Caki2 (cell line): ENCODE data around the gene SLC2A6. TPM values are rescaled to one million over a fixed set of nuclear protein-coding genes. Genes with fewer than 3 reads are reported as not detected.

Source experiments
- DNase-seq: peaks from one replicate; pipeline ENCODE4 v3.0.0-alpha.2; 2015; ENCODE audit warnings: low read depth
- in situ Hi-C: cut with HindIII; loops from 2 replicates; pipeline ENCODE4 v1.10.0; 2016; ENCODE audit warnings: low sequenced_read_pairs, low pct_unique_long_range_greater_than_20kb, mixed read lengths
- total RNA-seq: library from RNA; depleted of rRNA; stranded (reverse); fragments of >200 nt; shearing (Covaris generic); gene quantifications from 2 replicates; pipeline ENCODE4 v1.2.3, GENCODE V29; 2014; ENCODE audit warnings: low replicate concordance; rRNA removed

SLC2A6 gene, protein sequence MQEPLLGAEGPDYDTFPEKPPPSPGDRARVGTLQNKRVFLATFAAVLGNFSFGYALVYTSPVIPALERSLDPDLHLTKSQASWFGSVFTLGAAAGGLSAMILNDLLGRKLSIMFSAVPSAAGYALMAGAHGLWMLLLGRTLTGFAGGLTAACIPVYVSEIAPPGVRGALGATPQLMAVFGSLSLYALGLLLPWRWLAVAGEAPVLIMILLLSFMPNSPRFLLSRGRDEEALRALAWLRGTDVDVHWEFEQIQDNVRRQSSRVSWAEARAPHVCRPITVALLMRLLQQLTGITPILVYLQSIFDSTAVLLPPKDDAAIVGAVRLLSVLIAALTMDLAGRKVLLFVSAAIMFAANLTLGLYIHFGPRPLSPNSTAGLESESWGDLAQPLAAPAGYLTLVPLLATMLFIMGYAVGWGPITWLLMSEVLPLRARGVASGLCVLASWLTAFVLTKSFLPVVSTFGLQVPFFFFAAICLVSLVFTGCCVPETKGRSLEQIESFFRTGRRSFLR
- 19.6 and 19.7 TPM in 2 replicates for total RNA-seq

GRCh38 chr9:133478851-133479711, at the start of gene SLC2A6:
SLC2A6 (minus strand) TSS chr9:133479099; CDS start chr9:133479059, 40 bp downstream.
- DNase-seq, result peak; percentile 86
- in situ Hi-C loops, result no loop called here

GRCh38 chr9:133528001-133528875, 49.3 kb upstream of the SLC2A6 start:
- no peak for DNase-seq
- in situ Hi-C loops, result no loop called here

GRCh38 chr9:133527444-133527920, 48.6 kb upstream of the SLC2A6 start:
- in situ Hi-C loops, result no loop called here
- DNase-seq, result no peak

DNA sequence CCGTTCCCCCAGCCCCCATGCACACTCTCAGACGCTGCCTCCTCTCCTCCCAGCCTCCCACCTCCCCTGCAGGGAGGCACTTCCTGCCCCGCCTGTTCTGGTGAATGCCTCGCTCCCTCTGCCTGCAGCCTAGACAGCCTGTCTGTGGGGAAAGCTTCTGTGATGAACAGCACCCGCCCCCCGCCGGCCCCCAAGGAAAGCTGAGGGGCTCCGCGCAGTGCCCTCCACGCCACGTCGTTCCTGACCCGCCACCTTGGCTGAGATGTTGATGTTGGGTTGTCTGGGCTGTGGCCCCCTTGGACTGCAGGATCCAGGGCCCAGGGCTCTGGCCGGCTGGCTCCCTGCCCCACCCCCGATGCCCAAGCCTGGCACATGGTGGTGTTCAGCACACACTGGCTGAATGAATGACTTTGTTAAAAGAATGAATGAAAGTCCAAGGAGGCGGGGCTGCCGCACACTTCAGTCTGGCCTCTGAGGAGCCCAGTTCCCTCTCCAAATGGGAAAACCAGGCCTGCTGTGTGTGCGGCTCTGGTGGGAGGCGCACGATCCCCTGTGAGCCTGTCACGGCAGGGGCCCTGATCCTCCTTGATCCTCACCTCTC, 47.9 kb upstream of the SLC2A6 start:
- DNase-seq, result no peak
- in situ Hi-C loops, result no loop called here

GRCh38 chr9:133525677-133526076, 46.8 kb upstream of the SLC2A6 start:
- no peak for DNase-seq
- in situ Hi-C loops, result no loop called here

- no peak for DNase-seq
- in situ Hi-C loops, result no loop called here
These were observed 45.9 kb upstream of the SLC2A6 start, which contains the start of gene MYMK for GRCh38 chr9:133524679-133525228. MYMK (minus strand) TSS chr9:133524959; CDS start chr9:133524844, 115 bp downstream.

GRCh38 chr9:133524146-133524545, 45.2 kb upstream of the SLC2A6 start:
- in situ Hi-C loops, result no loop called here
- DNase-seq, result no peak

- in situ Hi-C loops, result no loop called here
- DNase-seq, result no peak
These were observed 44.2 kb upstream of the SLC2A6 start for GRCh38 chr9:133523106-133523505.

DNA sequence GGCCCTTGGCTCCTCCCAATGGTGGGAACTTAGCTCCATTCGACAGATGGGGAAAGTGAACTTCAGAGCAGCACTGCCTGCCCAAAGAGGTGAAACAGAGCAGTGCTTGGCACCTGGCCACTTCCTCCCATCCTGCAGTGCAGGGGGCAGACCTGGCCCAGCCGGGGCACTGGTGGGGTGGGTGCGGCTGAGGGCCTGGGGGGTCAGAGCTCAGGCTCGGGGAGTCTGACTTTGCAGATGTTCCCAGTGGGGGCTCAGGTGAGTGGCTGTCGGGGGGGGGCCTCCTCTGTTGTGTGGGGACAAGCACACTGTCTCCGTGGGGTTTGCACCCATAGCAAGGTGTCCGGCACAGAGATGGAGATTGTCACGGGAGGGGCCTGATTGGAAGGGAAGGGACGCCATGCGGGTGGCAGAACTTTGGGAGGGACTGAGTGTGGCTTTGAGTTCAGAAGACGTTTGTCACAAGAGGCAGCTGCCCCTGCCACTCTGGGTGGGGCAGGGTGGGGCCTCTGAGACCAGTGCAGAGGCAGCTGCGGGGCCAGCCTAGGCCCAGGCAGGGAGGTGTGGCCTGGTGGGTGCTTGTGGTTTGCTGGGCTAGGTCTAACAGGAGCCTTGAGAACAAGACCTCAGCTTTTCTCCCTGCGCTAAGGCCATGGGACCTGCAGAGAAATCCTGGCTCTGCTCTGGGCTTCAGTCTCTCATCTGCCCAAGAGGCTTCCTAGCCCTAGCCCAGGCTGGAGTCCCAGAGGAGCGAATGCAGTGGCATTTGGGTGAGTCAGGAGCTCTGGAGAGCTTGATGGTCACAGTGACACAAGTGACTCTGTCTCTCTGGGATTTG, 43.4 kb upstream of the SLC2A6 start:
- in situ Hi-C loops, result no loop called here
- DNase-seq, result no peak

DNA sequence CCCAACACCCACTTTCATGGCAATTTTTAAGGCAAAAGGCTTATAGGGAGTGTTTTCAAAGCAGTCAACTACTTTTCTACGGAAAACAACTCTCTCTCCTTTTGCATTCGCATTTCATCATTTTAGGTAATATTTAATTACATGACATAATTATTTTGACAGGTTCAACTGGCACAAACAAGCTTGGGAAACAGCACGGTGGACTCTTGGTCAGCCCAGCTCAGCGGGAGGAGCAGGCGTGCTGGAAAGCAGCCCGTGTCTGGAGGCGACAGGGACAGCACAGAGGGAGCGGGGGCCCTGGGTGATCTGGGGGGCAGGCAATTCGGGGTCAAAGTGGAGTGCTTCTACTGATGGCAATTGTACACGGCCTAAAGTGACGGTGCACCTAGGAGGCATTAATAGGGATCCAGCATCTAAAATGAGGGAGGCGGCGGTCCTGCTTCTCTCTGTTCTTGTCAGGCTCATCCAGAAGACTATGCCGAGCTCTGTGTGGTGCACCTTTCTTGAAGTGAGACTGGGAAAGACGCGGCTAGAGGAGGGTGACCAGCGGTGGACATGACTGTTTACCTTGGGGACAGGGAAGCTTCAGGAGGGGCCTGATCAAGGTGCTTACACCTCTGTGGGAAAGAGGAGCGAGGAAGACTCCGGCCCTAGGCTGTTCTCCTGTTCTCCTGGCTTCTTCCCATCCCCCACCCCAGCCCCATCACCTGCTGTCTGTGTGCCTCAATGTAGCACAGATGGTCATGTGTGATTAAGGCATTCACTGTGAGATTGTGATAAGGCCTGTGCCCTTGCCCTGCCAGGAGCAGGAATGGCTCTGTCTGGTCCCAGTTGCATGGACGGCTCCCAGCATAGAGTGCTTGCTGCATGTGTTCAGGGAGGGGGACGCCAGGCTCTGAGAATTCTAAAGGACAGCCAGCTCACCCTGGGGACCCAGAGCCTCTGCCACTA, 42.5 kb upstream of the SLC2A6 start:
- DNase-seq, result no peak
- in situ Hi-C loops, result no loop called here

DNA sequence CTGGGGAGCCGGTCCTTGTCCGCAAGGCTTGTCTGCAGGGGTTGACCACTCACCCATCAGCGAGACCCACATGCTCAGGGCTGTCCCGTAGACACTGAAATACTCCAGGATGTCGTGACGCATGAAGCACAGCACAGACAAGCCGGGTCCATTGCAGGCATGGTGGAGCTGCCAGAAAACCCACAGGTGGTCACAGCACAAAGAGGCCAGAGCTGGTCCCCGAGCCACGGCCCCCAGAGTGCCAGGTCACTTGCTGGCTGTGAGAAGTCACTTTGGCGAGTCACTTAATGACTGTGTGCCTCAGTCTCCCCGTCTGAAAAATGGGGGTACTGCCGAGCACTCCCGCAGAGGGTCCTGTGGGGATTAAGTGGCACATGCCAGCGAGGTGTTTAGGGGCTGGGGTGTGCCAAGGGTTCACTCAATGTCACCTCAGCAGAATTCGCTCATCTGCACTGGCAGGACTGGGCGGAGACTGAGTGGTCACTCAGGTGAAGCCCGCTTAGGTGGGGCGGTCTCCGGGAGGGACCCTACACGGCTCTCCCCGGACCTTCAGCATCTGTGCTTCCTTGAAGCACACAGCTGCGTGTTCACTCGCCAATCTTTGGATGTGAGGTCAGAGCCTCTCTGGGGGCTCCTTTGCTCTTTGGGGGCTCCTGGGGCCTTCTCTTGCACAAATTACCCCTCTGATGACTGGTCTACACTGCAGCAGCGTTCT, 41.4 kb upstream of the SLC2A6 start:
- in situ Hi-C loops, result no loop called here
- DNase-seq, result no peak

- in situ Hi-C loops, result no loop called here
- no peak for DNase-seq
These were observed 40.8 kb upstream of the SLC2A6 start for GRCh38 chr9:133519693-133520092.

DNA sequence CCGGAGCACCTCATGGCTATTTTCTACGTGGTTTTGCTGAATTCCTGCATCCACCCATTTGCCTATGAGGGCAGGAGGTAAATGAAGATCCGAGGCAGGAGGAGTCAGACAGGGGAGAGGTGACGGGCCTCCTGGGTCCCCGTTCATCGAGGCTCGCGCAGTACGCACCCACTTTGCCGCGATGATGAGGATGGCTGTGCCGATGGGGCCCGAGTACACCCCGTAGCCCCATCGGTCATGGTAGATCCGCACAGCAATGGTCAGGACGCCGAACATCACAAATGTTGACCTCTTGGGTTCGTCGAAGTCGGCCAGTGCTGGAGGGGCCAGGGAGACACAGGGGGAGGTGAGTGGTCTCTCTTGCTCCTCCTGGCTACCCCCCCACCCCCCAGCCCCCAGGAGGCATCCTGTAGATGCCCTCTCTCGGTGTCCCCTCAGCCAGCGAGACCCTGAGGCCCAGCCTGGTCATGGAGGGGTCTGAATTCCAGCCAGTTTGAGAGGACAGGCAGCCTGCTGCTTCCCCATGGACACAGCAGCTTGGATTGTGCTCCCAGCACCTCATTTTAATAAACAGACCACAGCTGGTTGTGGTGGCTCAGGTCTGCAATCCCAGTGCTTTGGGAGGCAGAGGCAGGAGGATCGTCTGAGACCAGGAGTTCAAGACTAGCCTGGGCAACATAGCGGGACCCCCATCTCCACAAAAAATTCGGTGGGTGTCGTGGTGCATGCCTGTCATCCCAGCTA, 40.0 kb upstream of the SLC2A6 start:
- in situ Hi-C loops, result no loop called here
- DNase-seq, result no peak

DNA sequence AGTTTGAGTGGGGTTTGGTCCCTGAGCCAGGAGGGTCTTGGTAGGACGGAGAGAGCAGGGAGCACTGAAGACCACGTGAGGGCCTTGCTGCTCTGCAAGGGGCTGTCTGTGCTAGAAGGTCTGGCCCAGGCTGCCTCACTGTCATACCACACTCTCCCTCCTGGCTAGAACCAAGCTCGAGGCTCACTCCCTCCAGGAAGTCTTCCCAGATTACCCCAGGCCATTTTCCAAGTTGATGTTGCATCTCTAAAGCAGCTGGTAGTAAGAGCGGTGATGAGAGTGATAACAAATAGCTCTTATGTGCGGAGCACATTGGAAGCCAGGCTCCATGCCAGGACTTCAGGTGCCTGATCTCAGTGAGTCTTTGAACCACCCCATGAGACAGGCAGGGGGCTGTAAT, 39.3 kb upstream of the SLC2A6 start:
- DNase-seq, result no peak
- in situ Hi-C loops, result no loop called here
